NCI-H2196 (cell line): ENCODE measurements around the gene DDX3X.
"Not testable (repeated sequence)": the region's sequence is repeated elsewhere in the genome, so short reads cannot be mapped to it uniquely, and the experiment has no call there.

Experiments
- DNase-seq: peaks from one replicate; lab custom pipeline; 2025; ENCODE audit not compliant: unreplicated experiment; lab: John Stamatoyannopoulos, UW

The DDX3X gene

GRCh38 chrX:41369152-41369551, 35.2 kb downstream of the DDX3X start:
- DNase-seq = no peak

GRCh38 chrX:41371575-41371974, 37.6 kb downstream of the DDX3X start:
- not testable (repeated sequence) for DNase-seq

- DNase-seq = no peak
Measured at GRCh38 chrX:41373989-41374606, 40.1 kb downstream of the DDX3X start.

- no peak for DNase-seq
Measured at GRCh38 chrX:41377624-41378023, 43.7 kb downstream of the DDX3X start.

- no peak for DNase-seq
Measured at GRCh38 chrX:41381685-41382084, 47.7 kb downstream of the DDX3X start.

GRCh38 chrX:41382714-41383645, 49.0 kb downstream of the DDX3X start:
- no peak for DNase-seq

- peak; percentile 7 for DNase-seq
Measured at GRCh38 chrX:41384051-41384705, 50.2 kb downstream of the DDX3X start.

GRCh38 chrX:41386222-41386990, 52.4 kb downstream of the DDX3X start:
- no peak for DNase-seq

- no peak for DNase-seq
Measured at GRCh38 chrX:41388543-41388942, 54.6 kb downstream of the DDX3X start.

- DNase-seq = no peak
Measured at GRCh38 chrX:41389311-41389888, 55.4 kb downstream of the DDX3X start.

GRCh38 chrX:41390576-41390975, 56.6 kb downstream of the DDX3X start:
- not testable (repeated sequence) for DNase-seq

- DNase-seq = no peak
Measured at GRCh38 chrX:41391606-41392005, 57.6 kb downstream of the DDX3X start.

GRCh38 chrX:41394293-41394692, 60.3 kb downstream of the DDX3X start:
- DNase-seq = no peak

- DNase-seq = no peak
Measured at GRCh38 chrX:41397219-41397618, 63.3 kb downstream of the DDX3X start.

- DNase-seq = no peak
Measured at GRCh38 chrX:41397768-41398167, 63.8 kb downstream of the DDX3X start.

- not testable (repeated sequence) for DNase-seq
Measured at GRCh38 chrX:41402556-41402955, 68.6 kb downstream of the DDX3X start.

- DNase-seq = no peak
Measured at GRCh38 chrX:41405551-41405950, 71.6 kb downstream of the DDX3X start.

GRCh38 chrX:41406201-41406600, 72.2 kb downstream of the DDX3X start:
- DNase-seq = no peak

GRCh38 chrX:41407816-41408215, 73.9 kb downstream of the DDX3X start:
- DNase-seq = no peak

GRCh38 chrX:41408576-41408975, 74.6 kb downstream of the DDX3X start:
- DNase-seq = no peak

GRCh38 chrX:41409006-41409405, 75.0 kb downstream of the DDX3X start:
- no peak for DNase-seq
